LHCN-M2 (cell line): ENCODE results near the gene TOB2. TPM values are rescaled to one million over a fixed set of nuclear protein-coding genes. Genes with fewer than 3 reads are reported as not detected.

Experiments
- DNase-seq: peaks from one replicate; pipeline ENCODE4 v3.0.0-alpha.2; 2012; ENCODE audit warnings: low read depth
- total RNA-seq: library from RNA; depleted of rRNA; stranded (reverse); fragments of >200 nt; gene quantifications from 2 replicates; pipeline ENCODE4 v1.2.3, GENCODE V29; 2014; rRNA removed

Gene TOB2
- total RNA-seq, 1 experiment from 2014 or later, result 22.9 TPM

DNA sequence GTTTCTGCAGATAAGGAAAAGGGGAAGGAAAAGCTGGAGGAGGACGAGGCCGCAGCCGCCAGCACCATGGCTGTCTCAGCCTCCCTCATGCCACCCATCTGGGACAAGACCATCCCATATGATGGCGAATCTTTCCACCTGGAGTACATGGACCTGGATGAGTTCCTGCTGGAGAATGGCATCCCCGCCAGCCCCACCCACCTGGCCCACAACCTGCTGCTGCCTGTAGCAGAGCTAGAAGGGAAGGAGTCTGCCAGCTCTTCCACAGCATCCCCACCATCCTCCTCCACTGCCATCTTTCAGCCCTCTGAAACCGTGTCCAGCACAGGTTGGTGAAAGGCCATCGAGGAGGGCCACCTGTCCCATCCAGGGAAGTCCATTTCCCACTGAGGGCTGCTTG, 59.3 kb downstream of the TOB2 start:
- DNase-seq, result no peak

GRCh38 chr22:41384128-41384527, 62.5 kb downstream of the TOB2 start:
- no peak for DNase-seq

Other genes starting within 250 kb of the TOB2 start
- gene L3MBTL2, start 241.5 kb downstream of the TOB2 start, total RNA-seq, result 28.2 and 28.5 TPM in 2 replicates
- 0.19 and 2.4 TPM in 2 replicates for gene CHADL, start 205.9 kb downstream of the TOB2 start, total RNA-seq
- 110 and 135 TPM in 2 replicates for gene RANGAP1, start 160.6 kb downstream of the TOB2 start, total RNA-seq
- gene ZC3H7B, start 145.3 kb downstream of the TOB2 start, total RNA-seq, result 51.5 and 52.2 TPM in 2 replicates
- gene TEF, start 64.9 kb downstream of the TOB2 start, total RNA-seq, result 1.8 and 3.3 TPM in 2 replicates
- gene PHF5A, start 21.9 kb upstream of the TOB2 start, total RNA-seq, result 71.5 and 80.7 TPM in 2 replicates
- 61.2 and 64.4 TPM in 2 replicates for gene ACO2, start 22.3 kb upstream of the TOB2 start, total RNA-seq
- 20.0 and 20.6 TPM in 2 replicates for gene POLR3H, start 97.7 kb upstream of the TOB2 start, total RNA-seq
- 0.77 and 0.92 TPM in 2 replicates for gene CSDC2, start 114.2 kb upstream of the TOB2 start, total RNA-seq
- 29.9 and 34.4 TPM in 2 replicates for gene PMM1, start 143.0 kb upstream of the TOB2 start, total RNA-seq
- 26.2 and 26.6 TPM in 2 replicates for gene DESI1, start 174.2 kb upstream of the TOB2 start, total RNA-seq
- gene XRCC6, start 174.5 kb upstream of the TOB2 start, total RNA-seq, result 475 and 477 TPM in 2 replicates
- 135 and 141 TPM in 2 replicates for gene SNU13, start 242.1 kb upstream of the TOB2 start, total RNA-seq